Measurements from ENCODE around the gene AGPAT4. TPM values are rescaled to one million over a fixed set of nuclear protein-coding genes. Genes with fewer than 3 reads are reported as not detected.

Gene AGPAT4
- total RNA-seq, 1 experiment from 2014 or later, result 22.0 TPM

DNA sequence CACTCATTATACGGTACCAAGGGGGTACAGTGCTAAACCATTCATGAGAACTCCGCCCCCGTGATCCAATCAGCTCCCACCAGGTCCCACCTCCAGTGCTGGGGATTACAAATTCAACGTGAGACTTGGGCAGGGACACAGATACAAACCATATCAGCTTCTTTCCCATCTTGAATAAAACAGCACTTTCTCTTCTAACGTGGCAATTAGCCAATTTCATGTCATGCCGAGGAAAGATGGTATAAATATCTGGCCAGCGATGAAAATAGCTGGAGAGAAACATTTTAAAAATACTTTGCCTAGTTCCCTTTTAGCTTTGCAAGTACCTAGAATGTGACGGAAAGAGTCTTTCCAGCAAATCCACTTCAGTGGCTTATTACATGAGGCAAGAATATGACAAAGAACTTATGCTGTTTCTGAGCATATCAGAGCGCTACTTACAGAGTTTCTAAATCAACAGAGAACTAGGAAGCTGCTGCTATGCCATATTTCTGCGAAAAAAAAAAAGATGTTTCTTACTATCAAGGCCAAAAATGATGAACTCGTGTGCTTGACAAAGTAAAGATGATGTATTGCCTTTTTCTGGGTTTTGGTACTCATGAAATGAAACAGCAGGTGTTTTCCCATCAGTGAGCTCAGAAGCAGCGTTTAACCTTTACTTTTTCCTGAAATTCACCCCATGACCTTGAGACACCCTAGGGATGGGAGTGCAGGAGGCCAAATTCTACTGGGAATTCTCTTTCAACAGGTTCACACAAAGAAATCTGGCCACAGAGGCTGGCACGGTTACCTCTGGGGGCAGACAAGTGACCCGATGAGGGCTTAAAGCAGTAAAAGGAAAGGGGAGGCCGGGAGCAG is 37.9 kb downstream of the AGPAT4 start:
- Histone ChIP-seq H4K8ac (replicated peaks; ENCODE audit: insufficient read length, low read depth, low read length) (no peak overlapping the region), H3K79me1 (ENCODE audit: insufficient read depth, low read depth, low read length, poor library complexity, severe bottlenecking) (peaks cover 6% of the 10 kb centered on the region), H2BK12ac (ENCODE audit: insufficient read length, low read depth, low read length) (no peak overlapping the region), H3K4me2 (ENCODE audit: insufficient read depth, insufficient read length, low read length) (no peak overlapping the region), H2AFZ (ENCODE audit: low read length) (no peak overlapping the region), H3K79me2 (ENCODE audit: insufficient read depth, low read length) (no peaks in the 10 kb centered on the region; the same call in 1 of the 2 replicates), H4K20me1 (ENCODE audit: control insufficient read depth, insufficient read depth, insufficient read length) (no peaks in the 10 kb centered on the region), H4K91ac (ENCODE audit: insufficient read length, low read depth, low read length) (no peak overlapping the region), H3K23ac (ENCODE audit: insufficient read length, low read depth, low read length) (no peak overlapping the region), H3K18ac (ENCODE audit: insufficient read length, low read depth, low read length) (no peak overlapping the region), H2BK5ac (ENCODE audit: insufficient read length, low read length) (no peak overlapping the region), H3K27me3 (ENCODE audit: insufficient read depth, low read length) (no peaks in the 10 kb centered on the region), H3K9ac (ENCODE audit: extremely low read depth, insufficient read length, low read length) (no peak overlapping the region), H3K27ac (ENCODE audit: insufficient read length, low read depth, low read length) (no peak overlapping the region), H3K23me2 (ENCODE audit: insufficient read length, low read depth, low read length, poor library complexity, severe bottlenecking) (peaks cover 3% of the 10 kb centered on the region), H3K9me3 (ENCODE audit: control insufficient read depth, low read depth, low read length) (no peaks in the 10 kb centered on the region), H2BK120ac (ENCODE audit: low read depth, low read length, poor library complexity, severe bottlenecking) (no peak overlapping the region), H2BK20ac (ENCODE audit: low read depth, low read length, poor library complexity, severe bottlenecking) (no peak overlapping the region), H3K4ac (ENCODE audit: low read depth, low read length) (no peak overlapping the region), H2BK15ac (ENCODE audit: low read depth, low read length) (no peak overlapping the region), H4K5ac (ENCODE audit: insufficient read length, low read depth, low read length) (no peak overlapping the region), H2AK5ac (ENCODE audit: insufficient read length, low read length) (no peak overlapping the region), H3K4me1 (ENCODE audit: insufficient read depth, low read length) (0 out of 2 replicates have a peak, but pooled peaks cover 2% of the 10 kb centered on the region), H3K56ac (ENCODE audit: insufficient read length, low read depth, low read length) (no peak overlapping the region), H3T11ph (ENCODE audit: low read length) (no peak overlapping the region), H3K14ac (ENCODE audit: insufficient read depth, low read length) (no peak overlapping the region)
- peaks cover 46 to 61% of the 10 kb centered on the region in 2 experiments for H3K4me1 Mint-ChIP-seq
- no peaks in the 10 kb centered on the region for H3K27me3 Mint-ChIP-seq (ENCODE audit: low read depth)
- H3K36me3 Mint-ChIP-seq (ENCODE audit: insufficient read depth in 1 of 3, low read depth in 3 of 3), result peaks cover 12 to 16% (median 16%) of the 10 kb centered on the region in 3 experiments
- TF ChIP-seq, protein P1, sequence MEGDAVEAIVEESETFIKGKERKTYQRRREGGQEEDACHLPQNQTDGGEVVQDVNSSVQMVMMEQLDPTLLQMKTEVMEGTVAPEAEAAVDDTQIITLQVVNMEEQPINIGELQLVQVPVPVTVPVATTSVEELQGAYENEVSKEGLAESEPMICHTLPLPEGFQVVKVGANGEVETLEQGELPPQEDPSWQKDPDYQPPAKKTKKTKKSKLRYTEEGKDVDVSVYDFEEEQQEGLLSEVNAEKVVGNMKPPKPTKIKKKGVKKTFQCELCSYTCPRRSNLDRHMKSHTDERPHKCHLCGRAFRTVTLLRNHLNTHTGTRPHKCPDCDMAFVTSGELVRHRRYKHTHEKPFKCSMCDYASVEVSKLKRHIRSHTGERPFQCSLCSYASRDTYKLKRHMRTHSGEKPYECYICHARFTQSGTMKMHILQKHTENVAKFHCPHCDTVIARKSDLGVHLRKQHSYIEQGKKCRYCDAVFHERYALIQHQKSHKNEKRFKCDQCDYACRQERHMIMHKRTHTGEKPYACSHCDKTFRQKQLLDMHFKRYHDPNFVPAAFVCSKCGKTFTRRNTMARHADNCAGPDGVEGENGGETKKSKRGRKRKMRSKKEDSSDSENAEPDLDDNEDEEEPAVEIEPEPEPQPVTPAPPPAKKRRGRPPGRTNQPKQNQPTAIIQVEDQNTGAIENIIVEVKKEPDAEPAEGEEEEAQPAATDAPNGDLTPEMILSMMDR (conservative IDR thresholded peaks at IDR 0.05), result no peak
- no peak overlapping the region for H3K4me3 Mint-ChIP-seq
- H3K27ac Mint-ChIP-seq, result no peak overlapping the region; a peak in 1 of 7 replicates
- DNase-seq, result no peak
- H3K9me3 Mint-ChIP-seq, result no peaks in the 10 kb centered on the region
- no CpG with 5 or more reads among the region's 15 CpGs for WGBS (ENCODE audit: extremely low coverage, insufficient read length, low lambda C conversion rate)
